Measurements from ENCODE around the gene NAIF1.

GRCh38 chr9:128087262-128087661 lies 20.1 kb upstream of the NAIF1 start:
- TF ChIP-seq CTCF (IDR thresholded peaks at IDR 0.05; ENCODE audit: low read depth, low read length) = no peak
- TF ChIP-seq EZH2phosphoT487 (IDR thresholded peaks at IDR 0.05; ENCODE audit: low read depth) = no peak
